Activated CD8-positive, alpha-beta memory T cell treated with anti-CD3 and anti-CD28 coated beads, Interleukin-2, amount 50 U/mL, for 1 hour (primary cell): ENCODE results near the gene SPIRE2.
A peak's percentile ranks its signal among the peaks of the same experiment; 100 is the strongest.
"Not testable (repeated sequence)": the region's sequence is repeated elsewhere in the genome, so short reads cannot be mapped to it uniquely, and the experiment has no call there.

Experiments used
- DNase-seq: peaks from one replicate; pipeline ENCODE4 v3.0.0-alpha.2; 2020; ENCODE audit errors: extremely low read depth

SPIRE2 gene, protein sequence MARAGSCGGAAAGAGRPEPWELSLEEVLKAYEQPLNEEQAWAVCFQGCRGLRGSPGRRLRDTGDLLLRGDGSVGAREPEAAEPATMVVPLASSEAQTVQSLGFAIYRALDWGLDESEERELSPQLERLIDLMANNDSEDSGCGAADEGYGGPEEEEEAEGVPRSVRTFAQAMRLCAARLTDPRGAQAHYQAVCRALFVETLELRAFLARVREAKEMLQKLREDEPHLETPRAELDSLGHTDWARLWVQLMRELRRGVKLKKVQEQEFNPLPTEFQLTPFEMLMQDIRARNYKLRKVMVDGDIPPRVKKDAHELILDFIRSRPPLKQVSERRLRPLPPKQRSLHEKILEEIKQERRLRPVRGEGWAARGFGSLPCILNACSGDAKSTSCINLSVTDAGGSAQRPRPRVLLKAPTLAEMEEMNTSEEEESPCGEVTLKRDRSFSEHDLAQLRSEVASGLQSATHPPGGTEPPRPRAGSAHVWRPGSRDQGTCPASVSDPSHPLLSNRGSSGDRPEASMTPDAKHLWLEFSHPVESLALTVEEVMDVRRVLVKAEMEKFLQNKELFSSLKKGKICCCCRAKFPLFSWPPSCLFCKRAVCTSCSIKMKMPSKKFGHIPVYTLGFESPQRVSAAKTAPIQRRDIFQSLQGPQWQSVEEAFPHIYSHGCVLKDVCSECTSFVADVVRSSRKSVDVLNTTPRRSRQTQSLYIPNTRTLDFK

DNA sequence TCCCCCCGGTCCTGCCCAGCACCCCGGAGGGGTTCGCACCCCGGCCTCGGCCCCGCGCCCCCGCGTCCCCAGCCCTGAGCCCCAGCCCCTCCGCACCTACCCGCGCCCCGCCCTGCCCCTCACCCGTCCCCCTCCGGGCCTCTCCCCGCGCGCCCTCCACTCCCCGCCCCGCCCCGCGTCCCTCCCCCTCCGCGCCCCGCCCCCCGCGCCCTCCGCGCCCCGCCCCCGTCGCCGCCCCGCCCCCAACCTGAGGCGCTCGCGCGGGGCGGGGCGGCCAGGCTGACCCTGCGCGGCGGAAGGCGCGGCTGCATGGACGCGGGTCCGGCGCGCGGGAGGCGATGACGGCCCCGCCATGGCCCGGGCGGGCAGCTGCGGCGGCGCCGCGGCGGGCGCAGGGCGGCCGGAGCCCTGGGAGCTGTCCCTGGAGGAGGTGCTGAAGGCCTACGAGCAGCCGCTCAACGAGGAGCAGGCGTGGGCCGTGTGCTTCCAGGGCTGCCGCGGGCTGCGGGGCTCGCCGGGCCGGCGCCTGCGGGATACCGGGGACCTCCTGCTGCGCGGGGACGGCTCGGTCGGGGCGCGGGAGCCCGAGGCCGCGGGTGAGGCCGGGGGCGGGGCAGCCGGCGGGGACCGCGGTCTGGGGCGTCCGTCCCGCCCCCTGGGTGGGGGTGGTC, at the start of gene SPIRE2:
SPIRE2 (plus strand) TSS at position 277 of the 671 bp plus-strand sequence; CDS start at position 353, 76 bp downstream.
- no peak for DNase-seq

GRCh38 chr16:89779231-89779908, 48.9 kb upstream of the SPIRE2 start:
- no peak for DNase-seq

DNA sequence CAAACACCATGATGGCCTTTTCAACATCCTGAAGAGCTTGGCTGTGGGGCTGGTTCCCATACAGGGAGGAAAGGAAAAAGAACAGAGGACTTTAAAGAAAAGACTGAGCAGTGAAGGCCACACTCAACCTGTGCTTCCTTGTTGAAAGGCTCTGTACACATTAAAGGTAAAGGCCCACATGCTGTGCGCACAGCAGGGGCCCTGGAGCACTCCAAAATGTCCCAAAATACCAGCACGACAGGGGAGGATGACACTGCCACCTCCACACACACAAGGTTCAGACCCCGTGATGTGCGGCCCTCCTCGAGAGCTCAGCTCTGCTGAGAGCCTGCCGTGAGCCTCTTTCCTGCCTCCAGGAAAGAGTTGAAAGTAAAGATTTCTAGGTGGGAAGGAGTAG, 48.4 kb upstream of the SPIRE2 start:
- no peak for DNase-seq

- DNase-seq = no peak
These were observed 45.8 kb upstream of the SPIRE2 start for GRCh38 chr16:89782489-89782888.

- not testable (repeated sequence) for DNase-seq
These were observed 44.3 kb upstream of the SPIRE2 start for GRCh38 chr16:89783952-89784351.

DNA sequence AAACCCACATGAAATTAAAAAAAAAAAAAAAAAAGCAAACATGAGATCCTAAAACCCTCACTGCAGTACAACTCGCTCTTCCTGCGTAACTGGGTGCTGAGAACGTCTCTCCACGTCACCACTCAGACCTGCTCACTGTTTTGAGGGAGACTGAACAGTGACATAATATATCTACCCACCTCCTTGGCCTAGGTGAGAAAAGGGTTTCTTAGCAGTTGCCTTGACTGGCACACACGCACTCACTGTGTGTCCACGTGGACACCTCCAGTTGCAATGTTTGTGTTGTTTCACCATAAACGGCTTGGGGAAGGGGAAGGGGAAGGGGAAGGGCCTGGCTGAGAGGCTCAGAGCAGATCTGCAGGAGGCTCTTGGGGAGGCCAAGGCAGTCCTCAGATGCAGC, 43.9 kb upstream of the SPIRE2 start:
- DNase-seq = peak; percentile 37

- peak; percentile 58 for DNase-seq
These were observed 42.6 kb upstream of the SPIRE2 start for GRCh38 chr16:89785523-89786155.

DNA sequence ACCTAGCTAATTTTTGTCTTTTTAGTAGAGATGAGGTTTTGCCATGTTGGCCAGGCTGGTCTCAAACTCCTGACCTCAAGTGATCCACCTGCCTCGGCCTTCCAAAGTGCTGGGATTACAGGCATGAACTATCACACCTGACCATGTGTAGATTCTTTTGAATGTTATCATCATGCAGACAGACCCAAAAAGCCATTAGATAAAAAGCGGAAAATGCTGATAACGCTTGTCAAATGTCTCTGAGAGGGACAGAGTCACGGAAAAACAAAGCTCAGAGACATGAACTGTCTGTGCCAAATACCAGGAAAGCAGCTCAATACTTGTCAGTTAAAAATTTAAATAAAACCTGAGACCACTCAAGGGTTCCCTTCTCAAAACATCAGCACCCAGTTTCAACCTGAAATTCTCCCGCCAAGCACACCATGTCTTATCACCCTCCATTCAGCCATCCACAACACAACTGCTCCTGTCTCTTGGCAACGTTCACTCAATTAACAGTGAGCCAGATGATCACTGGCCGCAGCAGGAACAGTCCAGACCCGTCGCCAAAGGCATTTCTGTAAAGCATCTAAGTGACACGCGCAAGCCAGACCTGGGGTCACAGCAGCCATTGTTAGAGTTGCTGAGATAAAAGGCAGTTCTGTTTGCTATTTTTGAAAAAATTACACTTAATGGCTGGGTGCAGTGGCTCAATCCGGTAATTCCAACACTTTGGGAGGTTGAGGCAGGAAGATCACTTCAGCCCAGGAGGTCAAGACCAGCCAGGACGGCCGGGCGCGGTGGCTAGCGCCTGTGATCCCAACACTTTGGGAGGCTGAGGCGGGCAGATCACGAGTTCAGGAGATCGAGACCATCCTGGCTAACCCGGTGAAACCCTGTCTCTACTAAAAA, 41.6 kb upstream of the SPIRE2 start:
- DNase-seq = no peak

GRCh38 chr16:89787365-89787805, 40.9 kb upstream of the SPIRE2 start:
- DNase-seq = no peak

- DNase-seq = no peak
These were observed 36.8 kb upstream of the SPIRE2 start for GRCh38 chr16:89791278-89791995.

GRCh38 chr16:89793092-89793491, 35.2 kb upstream of the SPIRE2 start:
- not testable (repeated sequence) for DNase-seq

DNA sequence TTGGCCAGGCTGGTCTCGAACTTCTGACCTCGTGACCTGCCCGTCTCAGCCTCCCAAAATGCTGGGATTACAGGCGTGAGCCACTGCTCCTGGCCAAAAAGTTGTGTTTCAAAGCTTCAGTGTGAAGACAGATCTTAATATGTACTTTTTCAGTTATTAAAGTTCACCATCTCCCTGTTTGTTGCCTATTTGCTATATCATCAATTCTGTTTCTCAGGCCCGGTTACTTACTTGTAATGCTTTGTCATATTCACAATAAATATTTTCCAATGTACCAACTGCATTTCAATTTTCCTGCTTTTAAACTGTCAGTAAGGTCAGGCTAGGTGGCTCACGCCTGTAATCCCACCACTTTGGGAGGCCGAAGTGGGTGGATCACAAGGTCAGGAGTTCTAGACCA, 34.3 kb upstream of the SPIRE2 start:
- no peak for DNase-seq

DNA sequence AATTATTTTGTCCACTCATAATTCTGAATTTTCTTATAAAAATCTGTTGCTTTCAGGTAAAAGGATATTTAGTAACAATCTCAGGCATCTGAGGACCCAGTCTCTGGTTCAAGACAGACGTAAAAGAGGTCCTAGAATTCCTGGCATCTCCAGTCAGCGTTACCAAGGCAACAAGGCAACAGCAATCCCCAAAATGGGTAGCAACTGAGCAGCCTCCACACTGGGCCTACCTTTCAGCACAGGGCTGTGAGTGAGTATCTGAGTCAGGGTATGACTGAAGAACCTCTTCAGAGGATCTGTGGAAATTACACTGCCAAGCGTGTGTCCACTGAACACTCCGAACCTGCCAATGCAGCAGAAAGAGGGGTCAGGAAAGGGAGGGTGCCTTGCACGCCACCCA, 32.6 kb upstream of the SPIRE2 start:
- DNase-seq = no peak

- no peak for DNase-seq
These were observed 32.2 kb upstream of the SPIRE2 start for GRCh38 chr16:89796104-89796503.

DNA sequence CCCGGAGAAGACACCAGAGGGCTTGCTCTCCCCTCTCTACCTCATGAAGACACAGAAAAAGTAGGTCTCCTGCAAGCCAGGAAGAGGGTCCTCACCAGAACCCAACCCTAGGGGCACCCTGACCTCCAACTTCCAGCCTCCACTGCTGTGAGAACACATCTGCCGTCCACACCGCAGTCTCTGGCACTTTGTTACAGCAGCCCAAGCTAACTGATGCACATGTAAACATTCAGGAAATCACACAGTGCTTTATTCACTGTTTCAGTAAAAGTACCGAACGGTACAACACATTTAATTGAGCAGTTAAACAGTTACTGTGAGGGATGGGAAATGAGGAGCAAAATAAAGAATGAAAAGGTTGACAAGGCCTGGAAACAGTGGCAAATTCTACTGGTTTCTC, 30.1 kb upstream of the SPIRE2 start:
- no peak for DNase-seq

DNA sequence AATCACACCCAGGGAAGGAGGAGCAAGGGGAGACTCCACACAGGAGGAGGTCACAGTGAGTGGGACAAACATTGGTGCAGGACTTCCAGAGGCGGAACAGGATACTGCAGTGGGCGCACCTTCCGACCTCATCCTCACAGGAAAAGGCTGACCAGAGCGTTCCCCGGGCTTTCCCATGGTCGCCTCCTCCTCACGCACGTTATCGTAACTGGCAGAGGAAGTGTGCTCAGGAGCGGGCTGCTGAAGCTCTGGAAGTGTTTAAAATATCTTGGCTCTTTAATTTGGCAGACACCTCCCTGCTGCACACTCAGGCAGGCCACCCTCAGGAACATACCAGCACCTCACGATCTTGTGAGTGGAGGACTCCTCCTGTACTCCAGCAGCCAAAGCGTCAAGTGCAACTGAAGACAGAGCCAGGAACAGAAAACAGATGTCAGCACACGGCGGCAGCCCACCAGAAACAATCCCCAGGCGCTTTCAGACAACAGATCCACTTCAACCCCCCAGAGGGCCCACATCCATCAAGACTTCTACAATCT, 29.4 kb upstream of the SPIRE2 start:
- DNase-seq = no peak

GRCh38 chr16:89801800-89802199, 26.5 kb upstream of the SPIRE2 start:
- DNase-seq = no peak

DNA sequence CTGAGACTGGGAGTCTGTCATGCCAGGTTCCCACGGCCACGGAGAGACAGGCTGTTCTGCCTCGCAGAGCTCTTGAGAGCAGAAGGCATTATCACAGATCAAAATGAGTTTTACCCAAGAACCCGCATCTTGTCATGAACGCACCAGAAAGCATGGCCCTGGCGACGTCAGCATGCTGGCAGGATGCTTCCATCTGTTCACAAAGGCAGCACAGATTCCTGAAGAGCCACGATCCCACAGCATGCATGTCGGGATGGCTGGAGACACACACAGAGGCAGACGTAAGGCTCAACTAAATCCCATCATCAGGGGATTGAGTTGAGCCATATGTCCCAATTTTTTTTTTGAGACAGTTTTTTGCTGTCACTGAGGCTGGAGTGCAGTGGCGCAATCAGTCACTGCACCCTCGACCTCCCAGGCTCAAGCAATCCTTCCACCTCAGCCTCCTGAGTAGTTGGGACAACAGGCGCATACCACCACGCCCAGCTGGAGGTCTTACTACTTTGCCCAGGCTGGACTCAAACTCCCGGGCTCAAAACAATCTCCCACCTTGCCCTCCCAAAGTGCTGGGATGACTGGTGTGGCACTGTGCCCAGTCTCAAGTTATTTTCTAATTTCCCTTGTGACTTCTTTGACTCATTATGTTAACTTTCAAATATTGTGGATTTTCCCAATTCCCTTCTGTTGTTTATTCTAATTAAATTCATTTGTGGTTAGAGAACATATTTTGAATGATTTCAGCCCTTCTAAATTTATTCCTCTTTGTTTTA, 23.0 kb upstream of the SPIRE2 start:
- DNase-seq = no peak
